Testis (tissue), 2 donors: ENCODE data around the gene RPL18.

ENCODE experiments used
- POLR2A ChIP-seq: fragments of 450-650 bp; IDR thresholded peaks from one replicate; pipeline ENCODE4 v1.6.1; 2017; ENCODE audit warnings: antibody characterized with exemption, mild to moderate bottlenecking, moderate library complexity
- TF ChIP-seq, protein P1 (sequence below), 3 experiments: fragments of 450-650 bp in 2 of 3; fragments of 200-600 bp in 1 of 3; sonication (generic) in 1 of 3; IDR thresholded peaks; one replicate each; pipeline ENCODE4 v1.5.1; 2016 to 2019; ENCODE audit warnings: antibody characterized with exemption in 3 of 3, mild to moderate bottlenecking in 2 of 3, moderate library complexity in 1 of 3

DNA sequence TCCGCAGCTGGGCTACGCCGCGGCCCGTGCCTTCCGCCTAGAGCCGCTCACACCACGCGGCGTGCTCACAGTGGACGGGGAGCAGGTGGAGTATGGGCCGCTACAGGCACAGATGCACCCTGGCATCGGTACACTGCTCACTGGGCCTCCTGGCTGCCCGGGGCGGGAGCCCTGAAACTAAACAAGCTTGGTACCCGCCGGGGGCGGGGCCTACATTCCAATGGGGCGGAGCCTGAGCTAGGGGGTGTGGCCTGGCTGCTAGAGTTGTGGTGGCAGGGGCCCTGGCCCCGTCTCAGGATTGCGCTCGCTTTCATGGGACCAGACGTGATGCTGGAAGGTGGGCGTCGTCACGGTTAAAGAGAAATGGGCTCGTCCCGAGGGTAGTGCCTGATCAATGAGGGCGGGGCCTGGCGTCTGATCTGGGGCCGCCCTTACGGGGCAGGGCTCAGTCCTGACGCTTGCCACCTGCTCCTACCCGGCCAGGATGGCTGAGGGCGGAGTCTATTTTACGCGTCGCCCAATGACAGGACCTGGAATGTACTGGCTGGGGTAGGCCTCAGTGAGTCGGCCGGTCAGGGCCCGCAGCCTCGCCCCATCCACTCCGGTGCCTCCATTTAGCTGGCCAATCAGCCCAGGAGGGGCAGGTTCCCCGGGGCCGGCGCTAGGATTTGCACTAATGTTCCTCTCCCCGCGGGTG, 10.8 kb upstream of the RPL18 start:
- TF ChIP-seq POLR2A: no peak
- TF ChIP-seq, protein P1, sequence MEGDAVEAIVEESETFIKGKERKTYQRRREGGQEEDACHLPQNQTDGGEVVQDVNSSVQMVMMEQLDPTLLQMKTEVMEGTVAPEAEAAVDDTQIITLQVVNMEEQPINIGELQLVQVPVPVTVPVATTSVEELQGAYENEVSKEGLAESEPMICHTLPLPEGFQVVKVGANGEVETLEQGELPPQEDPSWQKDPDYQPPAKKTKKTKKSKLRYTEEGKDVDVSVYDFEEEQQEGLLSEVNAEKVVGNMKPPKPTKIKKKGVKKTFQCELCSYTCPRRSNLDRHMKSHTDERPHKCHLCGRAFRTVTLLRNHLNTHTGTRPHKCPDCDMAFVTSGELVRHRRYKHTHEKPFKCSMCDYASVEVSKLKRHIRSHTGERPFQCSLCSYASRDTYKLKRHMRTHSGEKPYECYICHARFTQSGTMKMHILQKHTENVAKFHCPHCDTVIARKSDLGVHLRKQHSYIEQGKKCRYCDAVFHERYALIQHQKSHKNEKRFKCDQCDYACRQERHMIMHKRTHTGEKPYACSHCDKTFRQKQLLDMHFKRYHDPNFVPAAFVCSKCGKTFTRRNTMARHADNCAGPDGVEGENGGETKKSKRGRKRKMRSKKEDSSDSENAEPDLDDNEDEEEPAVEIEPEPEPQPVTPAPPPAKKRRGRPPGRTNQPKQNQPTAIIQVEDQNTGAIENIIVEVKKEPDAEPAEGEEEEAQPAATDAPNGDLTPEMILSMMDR (IDR thresholded peaks at IDR 0.05): no peak
